IMR-90 (cell line): ENCODE data around the gene ANTXR1. TPM values are rescaled to one million over a fixed set of nuclear protein-coding genes. Genes with fewer than 3 reads are reported as not detected.

Source experiments
- ATAC-seq: fragments of 200-7000 bp; cut with Tn5 transposase; 2 replicates; pipeline ENCODE4 v1.9.1; 2020; ENCODE audit warnings: low read depth, mild to moderate bottlenecking, moderate library complexity
- BruUV-seq: library from RNA; stranded (reverse); fragments of 400-500 nt; replicated peaks from 2 replicates; lab custom pipeline; 2021; lab: Mats Ljungman, UMichigan
- CTCF ChIA-PET: fragments of 300-600 bp; formaldehyde crosslinking; extraction: SDS; loops from one replicate; lab custom pipeline; 2021; ENCODE audit warnings: antibody characterized with exemption; lab: Yijun Ruan, JAX
- POLR2A ChIA-PET: fragments of 300-600 bp; sonication (Branson Sonifier 250); formaldehyde crosslinking; loops from one replicate; lab custom pipeline; 2022; ENCODE audit warnings: antibody characterized with exemption; ENCODE audit not compliant: unreplicated experiment; lab: Charles Lee
- DNase-seq: peaks from one replicate; pipeline ENCODE4 v3.0.0; 2013
- H2AFZ ChIP-seq: replicated peaks from 2 replicates; pipeline ENCODE3; 2013; ENCODE audit warnings: low read length, mild to moderate bottlenecking; ENCODE audit not compliant: poor library complexity
- H2AK5ac ChIP-seq: 2 replicates; pipeline ENCODE4 v1.6.1; 2013; ENCODE audit warnings: low read depth, low read length, inconsistent platforms
- H2AK9ac ChIP-seq: replicated peaks from 2 replicates; pipeline ENCODE3; 2013; ENCODE audit warnings: mild to moderate bottlenecking, low read depth, low read length, moderate library complexity; ENCODE audit not compliant: poor library complexity
- H2BK120ac ChIP-seq: 2 replicates; pipeline ENCODE4 v1.6.1; 2013; ENCODE audit warnings: low read depth, low read length, inconsistent platforms
- H2BK15ac ChIP-seq: 3 replicates; pipeline ENCODE4 v1.6.1; 2013; ENCODE audit warnings: low read depth, low read length, inconsistent platforms
- H2BK20ac ChIP-seq: 2 replicates; pipeline ENCODE4 v1.6.1; 2013; ENCODE audit warnings: low read depth, mild to moderate bottlenecking, inconsistent platforms, low read length, moderate library complexity
- H2BK5ac ChIP-seq: 2 replicates; pipeline ENCODE4 v1.6.1; 2013; ENCODE audit warnings: mild to moderate bottlenecking, low read depth, low read length, inconsistent platforms; ENCODE audit not compliant: poor library complexity, severe bottlenecking
- H3K14ac ChIP-seq: replicated peaks from 2 replicates; pipeline ENCODE4 v1.6.1; 2013; ENCODE audit warnings: low read depth, low read length, inconsistent platforms
- H3K18ac ChIP-seq: 2 replicates; pipeline ENCODE4 v1.6.1; 2013; ENCODE audit warnings: low read depth, low read length, control low read depth
- H3K23ac ChIP-seq: 2 replicates; pipeline ENCODE4 v1.6.1; 2013; ENCODE audit warnings: low read depth, low read length, inconsistent platforms
- H3K27ac ChIP-seq: 2 replicates; pipeline ENCODE4 v1.5.1; 2013; ENCODE audit warnings: mild to moderate bottlenecking, control low read depth, low read length; ENCODE audit not compliant: insufficient read depth
- H3K27me3 ChIP-seq: 2 replicates; pipeline ENCODE4 v1.6.1; 2013; ENCODE audit warnings: low read length; ENCODE audit not compliant: control insufficient read depth, insufficient read depth
- H3K36me3 ChIP-seq: 2 replicates; pipeline ENCODE4 v1.6.1; 2013; ENCODE audit warnings: low read length, mixed read lengths; ENCODE audit not compliant: control insufficient read depth, insufficient read depth
- H3K4ac ChIP-seq: 2 replicates; pipeline ENCODE4 v1.6.1; 2013; ENCODE audit warnings: low read depth, low read length, inconsistent platforms
- H3K4me1 ChIP-seq: 2 replicates; pipeline ENCODE4 v1.6.1; 2013; ENCODE audit warnings: low read length, mixed read lengths; ENCODE audit not compliant: control insufficient read depth, insufficient read depth
- H3K4me2 ChIP-seq: 2 replicates; pipeline ENCODE4 v1.6.1; 2013; ENCODE audit warnings: low read depth, mild to moderate bottlenecking, control low read depth, low read length, moderate library complexity
- H3K4me3 ChIP-seq: 2 replicates; pipeline ENCODE4 v1.5.1; 2013; ENCODE audit warnings: low read depth, mild to moderate bottlenecking, control low read depth, low read length, moderate library complexity; ENCODE audit not compliant: insufficient read depth
- H3K56ac ChIP-seq: 2 replicates; pipeline ENCODE4 v1.6.1; 2013; ENCODE audit warnings: low read length, inconsistent platforms; ENCODE audit not compliant: insufficient read depth; ENCODE audit errors: extremely low read depth
- H3K79me1 ChIP-seq, 2 experiments: 2 replicates each; pipeline ENCODE4 v1.6.1; 2013; ENCODE audit warnings: low read length in 2 of 2, inconsistent platforms in 1 of 2, low read depth in 1 of 2
- H3K9ac ChIP-seq: 2 replicates; pipeline ENCODE4 v1.6.1; 2013; ENCODE audit warnings: low read depth, low read length, control low read depth
- H3K9me1 ChIP-seq: 2 replicates; pipeline ENCODE4 v1.6.1; 2013; ENCODE audit warnings: low read length, inconsistent platforms; ENCODE audit not compliant: insufficient read depth
- H3K9me3 ChIP-seq: 2 replicates; pipeline ENCODE4 v1.6.1; 2013; ENCODE audit warnings: low read length; ENCODE audit not compliant: control insufficient read depth, insufficient read depth
- H4K20me1 ChIP-seq: 2 replicates; pipeline ENCODE4 v1.6.1; 2013; ENCODE audit warnings: low read length, inconsistent platforms; ENCODE audit not compliant: insufficient read depth
- H4K5ac ChIP-seq: 2 replicates; pipeline ENCODE4 v1.6.1; 2013; ENCODE audit warnings: mild to moderate bottlenecking, low read depth, low read length, control low read depth
- H4K8ac ChIP-seq, 2 experiments: 2 replicates each; pipeline ENCODE4 v1.6.1; 2013; ENCODE audit warnings: low read depth in 2 of 2, low read length in 2 of 2, control low read depth in 1 of 2, inconsistent platforms in 1 of 2
- H4K91ac ChIP-seq: 2 replicates; pipeline ENCODE4 v1.6.1; 2013; ENCODE audit warnings: low read depth, low read length, inconsistent platforms; ENCODE audit not compliant: insufficient read depth
- BHLHE40 ChIP-seq: fragments of 150-350 bp; IDR thresholded peaks from 2 replicates; pipeline ENCODE4 v1.6.1; 2016; ENCODE audit warnings: mild to moderate bottlenecking, low read depth, low read length
- MAFK ChIP-seq: IDR thresholded peaks from 2 replicates; pipeline ENCODE4 v1.6.1; 2012; ENCODE audit warnings: low read depth, low read length, improper control_type of control experiment
- RCOR1 ChIP-seq: IDR thresholded peaks from 2 replicates; pipeline ENCODE4 v1.6.1; 2012; ENCODE audit warnings: mild to moderate bottlenecking, low read length, improper control_type of control experiment; ENCODE audit not compliant: insufficient replicate concordance
- SMC3 ChIP-seq: fragments of 150-350 bp; IDR thresholded peaks from 2 replicates; pipeline ENCODE4 v1.6.1; 2016; ENCODE audit warnings: low read depth, mild to moderate bottlenecking, antibody characterized with exemption, low read length, moderate library complexity
- WGBS, 2 experiments: methylation state at CpG; one replicate each; pipeline versions ENCODE4 v1.1.5 to v1.1.7; 2013; ENCODE audit warnings: missing lambda C conversion rate in 2 of 2; ENCODE audit not compliant: insufficient read length in 1 of 2; ENCODE audit errors: extremely low coverage in 2 of 2; 5-methylcytosine and 5-hydroxymethylcytosine counted together
- dilution Hi-C: fragments of 300-500 bp; cut with HindIII; formaldehyde crosslinking; loops from one replicate; pipeline ENCODE4 v1.14.3; 2018; ENCODE audit warnings: low sequenced_read_pairs; ENCODE audit not compliant: unreplicated experiment
- in situ Hi-C: fragments of 300-500 bp; cut with MboI; formaldehyde crosslinking; loops from 3 replicates; pipeline ENCODE4 v1.14.3; 2019; ENCODE audit warnings: low sequenced_read_pairs, inconsistent platforms, mixed read lengths
- intact Hi-C: fragments of 100-400 bp; cut with micrococcal nuclease; formaldehyde crosslinking; loops from 2 replicates; pipeline ENCODE4 v1.10.0; 2022
- polyA plus RNA-seq, 3 experiments: library from polyadenylated mRNA; depleted of rRNA; stranded (reverse); fragments of >200 nt; gene quantifications; 2 replicates each; pipeline ENCODE4 v1.2.3, GENCODE V29; 2012; ENCODE audit warnings: low replicate concordance in 1 of 3
- total RNA-seq: library from RNA; depleted of rRNA; stranded (reverse); fragments of >200 nt; gene quantifications from 2 replicates; pipeline ENCODE4 v1.2.3, GENCODE V29; 2012
- TF ChIP-seq, protein P1 (sequence below): fragments of 150-350 bp; IDR thresholded peaks from 2 replicates; pipeline ENCODE4 v1.6.1; 2017; ENCODE audit warnings: mild to moderate bottlenecking, antibody characterized with exemption, low read length, low read depth
- TF ChIP-seq, protein P2 (sequence below): fragments of 150-350 bp; IDR thresholded peaks from 2 replicates; pipeline ENCODE4 v1.6.1; 2016; ENCODE audit warnings: low read depth, mild to moderate bottlenecking, low read length, moderate library complexity, borderline replicate concordance

ANTXR1 gene
- total and polyA plus RNA-seq, 2 of the 4 experiments (the other 2 are of a cell fraction): 27.2 to 36.9 TPM

DNA sequence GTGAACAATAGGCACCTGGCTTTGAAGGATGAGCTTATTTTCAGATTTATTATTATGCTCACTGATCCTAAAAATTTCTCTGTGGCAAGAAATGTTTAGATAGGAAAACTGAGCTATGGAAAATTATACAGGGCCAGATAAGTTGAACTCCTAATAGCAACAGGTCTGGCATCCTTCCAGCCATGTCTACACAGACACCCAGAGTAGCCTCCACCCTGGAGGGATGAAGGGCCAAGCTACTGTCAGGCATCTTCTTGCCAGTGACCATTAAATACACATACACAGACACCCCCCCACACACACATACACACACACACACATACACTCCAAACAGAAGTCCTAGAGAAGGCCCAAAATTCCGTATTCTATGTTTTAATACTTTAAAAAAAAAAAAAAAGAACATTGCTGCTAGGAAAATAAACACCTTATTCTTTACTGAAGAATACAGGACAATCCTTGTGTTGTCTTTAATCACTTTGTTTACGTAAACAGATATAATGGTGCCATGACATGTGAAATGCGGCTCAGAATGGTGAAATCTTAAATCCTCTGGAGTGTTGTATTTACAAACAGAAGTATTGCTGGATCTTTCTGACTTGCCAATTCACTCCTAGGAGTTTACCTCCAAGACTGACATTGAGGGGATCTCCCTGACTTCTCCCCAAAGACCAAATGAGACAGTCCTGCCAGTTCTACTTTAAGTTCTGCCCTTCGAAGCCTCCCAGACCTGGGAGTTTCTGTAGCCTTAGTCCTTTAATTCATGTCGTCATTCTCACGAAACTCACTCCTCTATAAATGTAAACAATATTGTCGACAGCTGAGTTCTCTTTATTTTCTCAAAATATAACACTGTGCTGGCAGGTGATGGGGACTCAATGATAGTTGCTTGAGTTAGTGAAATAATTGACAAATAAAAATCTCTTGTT is 163.1 kb downstream of the ANTXR1 start:
- H3K23ac ChIP-seq: peak overlapping the region; percentile 57; the same call in 1 of the 2 replicates
- dilution Hi-C loops: no loop called here
- H3K18ac ChIP-seq: peak overlapping the region; percentile 89
- BruUV-seq: no TSS peak
- TF ChIP-seq MAFK: no peak
- TF ChIP-seq SMC3: no peak
- no peak for TF ChIP-seq RCOR1
- TF ChIP-seq, protein P1, sequence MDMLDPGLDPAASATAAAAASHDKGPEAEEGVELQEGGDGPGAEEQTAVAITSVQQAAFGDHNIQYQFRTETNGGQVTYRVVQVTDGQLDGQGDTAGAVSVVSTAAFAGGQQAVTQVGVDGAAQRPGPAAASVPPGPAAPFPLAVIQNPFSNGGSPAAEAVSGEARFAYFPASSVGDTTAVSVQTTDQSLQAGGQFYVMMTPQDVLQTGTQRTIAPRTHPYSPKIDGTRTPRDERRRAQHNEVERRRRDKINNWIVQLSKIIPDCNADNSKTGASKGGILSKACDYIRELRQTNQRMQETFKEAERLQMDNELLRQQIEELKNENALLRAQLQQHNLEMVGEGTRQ: no peak
- TF ChIP-seq, protein P2, sequence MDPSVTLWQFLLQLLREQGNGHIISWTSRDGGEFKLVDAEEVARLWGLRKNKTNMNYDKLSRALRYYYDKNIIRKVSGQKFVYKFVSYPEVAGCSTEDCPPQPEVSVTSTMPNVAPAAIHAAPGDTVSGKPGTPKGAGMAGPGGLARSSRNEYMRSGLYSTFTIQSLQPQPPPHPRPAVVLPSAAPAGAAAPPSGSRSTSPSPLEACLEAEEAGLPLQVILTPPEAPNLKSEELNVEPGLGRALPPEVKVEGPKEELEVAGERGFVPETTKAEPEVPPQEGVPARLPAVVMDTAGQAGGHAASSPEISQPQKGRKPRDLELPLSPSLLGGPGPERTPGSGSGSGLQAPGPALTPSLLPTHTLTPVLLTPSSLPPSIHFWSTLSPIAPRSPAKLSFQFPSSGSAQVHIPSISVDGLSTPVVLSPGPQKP: no peak
- TF ChIP-seq BHLHE40: no peak
- no peak overlapping the region for H2AFZ ChIP-seq
- peaks cover 24% of the 10 kb centered on the region for H3K4me1 ChIP-seq
- H4K91ac ChIP-seq: peak overlapping the region; percentile 87
- H4K20me1 ChIP-seq: peaks cover 3% of the 10 kb centered on the region; the same call in 1 of the 2 replicates
- in situ Hi-C loops: loop anchor here (10.0 kb wide), 1 partner anchor 161 kb away; the partner anchor contains the start of gene ANTXR1
- H3K27ac ChIP-seq: peak overlapping the region; percentile 89
- DNase-seq (peak; percentile 59), ATAC-seq (no peak)
- peak overlapping the region; percentile 95 for H2BK15ac ChIP-seq
- H2BK20ac ChIP-seq: peak overlapping the region; percentile 87
- H3K4ac ChIP-seq: peak overlapping the region; percentile 87
- peak overlapping the region; percentile 55 to 89 for H4K8ac ChIP-seq
- H3K56ac ChIP-seq: peak overlapping the region; percentile 54
- no peak overlapping the region for H3K4me3 ChIP-seq
- peak overlapping the region; percentile 97 for H2AK5ac ChIP-seq
- no CpG with 5 or more reads among the region's 7 CpGs for WGBS, 2 experiments
- H4K5ac ChIP-seq: peak overlapping the region; percentile 89
- H3K9me3 ChIP-seq: no peaks in the 10 kb centered on the region
- peak overlapping the region; percentile 80 for H2BK120ac ChIP-seq
- peak overlapping the region; percentile 97 for H2BK5ac ChIP-seq
- ChIA-PET CTCF (interaction anchor here (1.1 to 1.5 kb wide), 2 partner anchors 11 to 123 kb away, joined by 3 read pairs; no protein-coding TSS in a partner anchor), POLR2A (interaction anchor here (1.2 kb wide), 1 partner anchor 123 kb away, joined by 3 read pairs; no protein-coding TSS in a partner anchor)
- H3K27me3 ChIP-seq: no peaks in the 10 kb centered on the region
- H3K79me1 ChIP-seq: peaks cover 12 to 32% of the 10 kb centered on the region in 2 experiments; a peak in 3 of 4 replicates
- H3K9ac ChIP-seq: 0 out of 2 replicates have a peak overlapping the region, but pooled peaks have one; percentile 20
- peak overlapping the region; percentile 43; the same call in 1 of the 2 replicates for H3K4me2 ChIP-seq
- H2AK9ac ChIP-seq: no peak overlapping the region
- peaks cover 16% of the 10 kb centered on the region for H3K36me3 ChIP-seq
- peak overlapping the region; percentile 81 for H3K14ac ChIP-seq
- H3K9me1 ChIP-seq: peaks cover 29% of the 10 kb centered on the region
- intact Hi-C loops: loop anchor here (5.0 kb wide), 1 partner anchor 131 kb away; no protein-coding TSS in a partner anchor
